Transverse colon (tissue), 4 donors: Measurements from ENCODE around the gene GAREM1. TPM values are rescaled to one million over a fixed set of nuclear protein-coding genes. Genes with fewer than 3 reads are reported as not detected.
A peak's percentile ranks its signal among the peaks of the same experiment; 100 is the strongest.

Experiments used
- DNase-seq: peaks from one replicate; pipeline ENCODE4 v3.0.0-alpha.2; 2019
- H3K27ac ChIP-seq, 4 donors: fragments of 200-600 bp; sonication (generic); 2 replicates each; pipeline ENCODE4 v1.5.1; 2016 to 2018; ENCODE audit warnings: inconsistent platforms in 4 of 4
- H3K27me3 ChIP-seq: fragments of 200-600 bp; sonication (generic); 2 replicates; pipeline ENCODE4 v1.5.1; 2017; ENCODE audit warnings: inconsistent platforms
- H3K36me3 ChIP-seq, 4 donors: fragments of 200-600 bp; sonication (generic); 2 replicates each; pipeline ENCODE4 v1.5.1; 2017 to 2019; ENCODE audit warnings: inconsistent platforms in 4 of 4
- H3K4me1 ChIP-seq, 4 donors: fragments of 200-600 bp; sonication (generic); 2 replicates each; pipeline ENCODE4 v1.5.1; 2017 to 2020; ENCODE audit warnings: inconsistent platforms in 4 of 4
- H3K4me3 ChIP-seq, 4 donors: fragments of 200-600 bp; sonication (generic); 1 replicate in 1 of 4; 2 replicates in 3 of 4; pipeline versions ENCODE4 v1.5.1 to v1.6.1; 2017 to 2019; ENCODE audit warnings: inconsistent platforms in 4 of 4
- H3K9me3 ChIP-seq, 2 donors: fragments of 200-600 bp; sonication (generic); 2 replicates each; pipeline ENCODE4 v1.5.1; 2017 to 2019; ENCODE audit warnings: inconsistent platforms in 2 of 2
- CTCF ChIP-seq, 5 experiments: fragments of 200-600 bp in 3 of 5; fragments of 450-650 bp in 2 of 5; sonication (generic) in 3 of 5; IDR thresholded peaks; 1 replicate in 2 of 5; 2 replicates in 3 of 5; pipeline ENCODE4 v1.5.1; 2016 to 2017; ENCODE audit warnings: antibody characterized with exemption in 5 of 5, inconsistent platforms in 3 of 5, mild to moderate bottlenecking in 2 of 5, moderate library complexity in 1 of 5
- EP300 ChIP-seq: sonication (generic); formaldehyde crosslinking; IDR thresholded peaks from one replicate; pipeline ENCODE4 v1.6.1; 2017; ENCODE audit warnings: antibody characterized with exemption, low read depth
- POLR2A ChIP-seq: fragments of 450-650 bp; IDR thresholded peaks from one replicate; pipeline ENCODE4 v1.6.1; 2016; ENCODE audit warnings: antibody characterized with exemption, mild to moderate bottlenecking, moderate library complexity
- POLR2AphosphoS5 ChIP-seq, 3 donors: sonication (generic); formaldehyde crosslinking; IDR thresholded peaks; one replicate each; pipeline ENCODE4 v1.6.1; 2016; ENCODE audit warnings: antibody characterized with exemption in 3 of 3
- WGBS, 2 donors: methylation state at CpG; one replicate each; pipeline ENCODE4 v1.1.5; 2018; ENCODE audit warnings: low coverage in 1 of 2; 5-methylcytosine and 5-hydroxymethylcytosine counted together
- in situ Hi-C, 4 donors: fragments of 200-750 bp; cut with MboI; loops; one replicate each; pipeline versions ENCODE4 v1.15.0 to v1.15.1; 2017; ENCODE audit warnings: low sequenced_read_pairs in 3 of 4, low pct_ligation_motif_present in 1 of 4, low pct_unique_long_range_greater_than_20kb in 1 of 4
- intact Hi-C: fragments of 100-400 bp; cut with DNase I; formaldehyde crosslinking; loops from one replicate; pipeline ENCODE4 v1.15.1; 2023; ENCODE audit warnings: low total_unique reads
- total RNA-seq, 4 donors: library from RNA; depleted of rRNA; stranded (reverse); fragments of >200 nt; gene quantifications; one replicate each; pipeline ENCODE4 v1.1.0, GENCODE V29; 2016

GAREM1 gene
- total RNA-seq, 4 donors from 2014 or later: 7.9 to 47.6 (median 25.9) TPM

- no peak for DNase-seq
- intact Hi-C loops: no loop called here
- Histone ChIP-seq H3K27ac (peak overlapping the region; percentile 53 to 62 (median 56)), H3K9me3 (no peaks in the 10 kb centered on the region), H3K27me3 (no peaks in the 10 kb centered on the region), H3K4me1 (peaks cover 4 to 38% (median 17%) of the 10 kb centered on the region in 4 donors), H3K4me3 (no peak overlapping the region), H3K36me3 (no peaks in the 10 kb centered on the region)
- TF ChIP-seq POLR2A: no peak
- peak in 1 of 3 donors; percentile 44 for TF ChIP-seq POLR2AphosphoS5 (IDR thresholded peaks at IDR 0.05)
- in situ Hi-C loops: no loop called here
- 45 to 46% methylated on average over 4 of the region's 4 CpGs for WGBS, 2 donors
Observed at GRCh38 chr18:32383050-32383819, 87.4 kb downstream of the GAREM1 start.

GRCh38 chr18:32381761-32382160 lies 88.9 kb downstream of the GAREM1 start:
- WGBS, 2 donors: 66 to 93% methylated on average over 2 of the region's 2 CpGs
- H3K36me3 ChIP-seq: no peaks in the 10 kb centered on the region
- no peak overlapping the region for H3K4me3 ChIP-seq
- intact Hi-C loops: no loop called here
- no peaks in the 10 kb centered on the region for H3K9me3 ChIP-seq
- H3K27me3 ChIP-seq: no peaks in the 10 kb centered on the region
- in situ Hi-C loops: no loop called here
- DNase-seq: no peak
- peak overlapping the region in 1 of 4 donors; percentile 59 for H3K27ac ChIP-seq
- TF ChIP-seq CTCF (IDR thresholded peaks at IDR 0.05) (no peak), POLR2A (no peak), POLR2AphosphoS5 (IDR thresholded peaks at IDR 0.05) (no peak), EP300 (no peak)
- peaks cover 4 to 49% (median 20%) of the 10 kb centered on the region in 4 donors for H3K4me1 ChIP-seq

GRCh38 chr18:32380559-32380958 lies 90.1 kb downstream of the GAREM1 start:
- H3K27ac ChIP-seq: no peak overlapping the region

GRCh38 chr18:32379891-32380290 lies 90.8 kb downstream of the GAREM1 start:
- Histone ChIP-seq H3K9me3 (no peaks in the 10 kb centered on the region), H3K4me1 (peaks cover 4 to 36% (median 17%) of the 10 kb centered on the region in 4 donors), H3K36me3 (no peaks in the 10 kb centered on the region), H3K27me3 (no peaks in the 10 kb centered on the region), H3K27ac (no peak overlapping the region), H3K4me3 (no peak overlapping the region)
- WGBS, 2 donors: 89 to 91% methylated on average over 3 to 7 of the region's 7 CpGs
- no peak for DNase-seq
- intact Hi-C loops (no loop called here), in situ Hi-C loops (no loop called here)
- TF ChIP-seq EP300: no peak
- no peak for TF ChIP-seq CTCF (IDR thresholded peaks at IDR 0.05)
- TF ChIP-seq POLR2AphosphoS5 (IDR thresholded peaks at IDR 0.05): no peak
- no peak for TF ChIP-seq POLR2A

More at GRCh38 chr18:32380559-32380958, 90.1 kb downstream of the GAREM1 start:
- Histone ChIP-seq H3K4me3 (no peak overlapping the region), H3K27me3 (no peaks in the 10 kb centered on the region), H3K9me3 (no peaks in the 10 kb centered on the region), H3K36me3 (no peaks in the 10 kb centered on the region), H3K4me1 (peaks cover 4 to 41% (median 19%) of the 10 kb centered on the region in 4 donors)
- in situ Hi-C loops (no loop called here), intact Hi-C loops (no loop called here)
- TF ChIP-seq EP300: no peak
- TF ChIP-seq POLR2A: no peak
- no peak for TF ChIP-seq POLR2AphosphoS5 (IDR thresholded peaks at IDR 0.05)
- TF ChIP-seq CTCF (IDR thresholded peaks at IDR 0.05): no peak
- no peak for DNase-seq
- 59 to 62% methylated on average over 1 of the region's 1 CpG for WGBS, 2 donors
